Natural killer cell (primary cell): ENCODE data around the gene RNF39. TPM values are rescaled to one million over a fixed set of nuclear protein-coding genes. Genes with fewer than 3 reads are reported as not detected.
A peak's percentile ranks its signal among the peaks of the same experiment; 100 is the strongest.
"Not testable (repeated sequence)": the region's sequence is repeated elsewhere in the genome, so short reads cannot be mapped to it uniquely, and the experiment has no call there.

Experiments
- ATAC-seq, 3 donors: fragments of 150-1000 bp in 2 of 3; fragments of 200-7000 bp in 1 of 3; cut with Tn5 transposase; 1 replicate in 1 of 3; 2 replicates in 2 of 3; pipeline ENCODE4 v1.10.0; 2021; ENCODE audit warnings: mild to moderate bottlenecking in 2 of 3, moderate library complexity in 2 of 3
- DNase-seq, 2 donors: peaks; one replicate each; pipeline versions ENCODE4 v3.0.0 to v3.0.0-alpha.2; 2013 to 2021; ENCODE audit warnings: mixed read lengths in 1 of 2
- H3K27ac ChIP-seq: one replicate; pipeline ENCODE4 v1.5.1; 2013; ENCODE audit warnings: mild to moderate bottlenecking, low read length
- H3K27me3 ChIP-seq: one replicate; pipeline ENCODE4 v1.6.1; 2013; ENCODE audit warnings: low read length; ENCODE audit not compliant: control insufficient read depth, insufficient read depth
- H3K36me3 ChIP-seq: one replicate; pipeline ENCODE4 v1.6.1; 2013; ENCODE audit warnings: low read length; ENCODE audit not compliant: control insufficient read depth, insufficient read depth
- H3K4me1 ChIP-seq: one replicate; pipeline ENCODE4 v1.6.1; 2013; ENCODE audit warnings: low read length; ENCODE audit not compliant: control insufficient read depth, insufficient read depth
- H3K4me3 ChIP-seq: one replicate; pipeline ENCODE4 v1.5.1; 2013; ENCODE audit warnings: low read length
- H3K9me3 ChIP-seq: one replicate; pipeline ENCODE4 v1.6.1; 2013; ENCODE audit warnings: low read length; ENCODE audit not compliant: control insufficient read depth, insufficient read depth
- H3K27ac Mint-ChIP-seq, 2 donors: one replicate each; pipeline ENCODE4 v1.8.0; 2022; ENCODE audit warnings: mild to moderate bottlenecking in 2 of 2, mixed read lengths in 2 of 2, moderate library complexity in 1 of 2
- H3K27me3 Mint-ChIP-seq, 2 donors: one replicate each; pipeline ENCODE4 v1.8.0; 2022; ENCODE audit warnings: low read depth in 2 of 2, mixed read lengths in 2 of 2
- H3K36me3 Mint-ChIP-seq: one replicate; pipeline ENCODE4 v1.8.0; 2022; ENCODE audit warnings: mixed read lengths
- H3K4me1 Mint-ChIP-seq, 2 donors: one replicate each; pipeline ENCODE4 v1.8.0; 2022; ENCODE audit warnings: mixed read lengths in 2 of 2
- H3K4me3 Mint-ChIP-seq: one replicate; pipeline ENCODE4 v1.8.0; 2022; ENCODE audit warnings: mild to moderate bottlenecking, moderate library complexity, mixed read lengths
- H3K9me3 Mint-ChIP-seq, 2 donors: one replicate each; pipeline ENCODE4 v1.8.0; 2022; ENCODE audit warnings: mixed read lengths in 2 of 2
- CTCF ChIP-seq: fragments of 200-600 bp; IDR thresholded peaks from one replicate; pipeline ENCODE4 v1.8.0; 2022; ENCODE audit warnings: antibody characterized with exemption
- WGBS: methylation state at CpG from one replicate; pipeline ENCODE4 v1.1.7; 2013; ENCODE audit warnings: missing lambda C conversion rate; ENCODE audit not compliant: insufficient coverage; 5-methylcytosine and 5-hydroxymethylcytosine counted together
- intact Hi-C: fragments of 100-400 bp; cut with micrococcal nuclease; formaldehyde crosslinking; loops from one replicate; pipeline ENCODE4 v1.14.2; 2022
- total RNA-seq, 4 donors: library from RNA; stranded (reverse); fragments of 120-200 nt in 1 of 4; gene quantifications; one replicate each; pipeline versions ENCODE4 v1.2.3 to v1.2.4, GENCODE V29; 2013 to 2022

The RNF39 gene
- total RNA-seq = not detected
- not detected for total RNA-seq (2013)

GRCh38 chr6:30075094-30075789 lies at the start of gene RNF39:
TSS of gene RNF39 (minus strand) at chr6:30075769. CDS start at chr6:30075585, 184 bp downstream.
- Histone ChIP-seq H3K4me3 (no peak within 1 kb of the TSS), H3K9me3 (no peaks in the 10 kb centered on the region), H3K4me1 (peaks cover 24% of the 10 kb centered on the region), H3K36me3 (peaks cover 3% of the 10 kb centered on the region), H3K27me3 (peaks cover 37% of the 10 kb centered on the region), H3K27ac (no peak within 1 kb of the TSS)
- WGBS = 5% methylated on average over 63 of the region's 64 CpGs
- ATAC-seq = peak in 1 of 3 donors; percentile 34
- Mint-ChIP-seq H3K9me3 (no peaks in the 10 kb centered on the region), H3K27ac (no peak within 1 kb of the TSS), H3K27me3 (peaks cover 62 to 77% of the 10 kb centered on the region in 2 donors), H3K4me1 (peaks cover 24 to 50% of the 10 kb centered on the region in 2 donors), H3K4me3 (peak within 1 kb of the TSS; percentile 41), H3K36me3 (peaks cover 5% of the 10 kb centered on the region)
- intact Hi-C loops = no loop called here
- DNase-seq = peak in 1 of 2 donors; percentile 49
- TF ChIP-seq CTCF = no peak

GRCh38 chr6:30122515-30122914 lies 46.9 kb upstream of the RNF39 start:
- Histone ChIP-seq H3K4me3 (no peak overlapping the region), H3K9me3 (no peaks in the 10 kb centered on the region), H3K27me3 (peaks cover 2% of the 10 kb centered on the region), H3K27ac (no peak overlapping the region), H3K4me1 (peaks cover under 1% of the 10 kb centered on the region), H3K36me3 (no peaks in the 10 kb centered on the region)
- Mint-ChIP-seq H3K9me3 (no peaks in the 10 kb centered on the region), H3K36me3 (no peaks in the 10 kb centered on the region), H3K27me3 (peaks cover 38 to 61% of the 10 kb centered on the region in 2 donors), H3K4me1 (no peaks in the 10 kb centered on the region), H3K4me3 (no peak overlapping the region), H3K27ac (no peak overlapping the region)
- no peak for ATAC-seq
- intact Hi-C loops = no loop called here
- no peak for DNase-seq
- no peak for TF ChIP-seq CTCF
- 100% methylated on average over 2 of the region's 2 CpGs for WGBS

GRCh38 chr6:30121446-30122366 lies 46.1 kb upstream of the RNF39 start:
- no peak overlapping the region for H3K27ac Mint-ChIP-seq
- Histone ChIP-seq H3K36me3 (no peaks in the 10 kb centered on the region), H3K9me3 (no peaks in the 10 kb centered on the region), H3K4me1 (no peaks in the 10 kb centered on the region), H3K4me3 (no peak overlapping the region), H3K27me3 (no peaks in the 10 kb centered on the region), H3K27ac (no peak overlapping the region)
- no peaks in the 10 kb centered on the region for H3K9me3 Mint-ChIP-seq
- peaks cover 30 to 53% of the 10 kb centered on the region in 2 donors for H3K27me3 Mint-ChIP-seq
- intact Hi-C loops = no loop called here
- no peak overlapping the region for H3K4me3 Mint-ChIP-seq
- 84% methylated on average over 9 of the region's 10 CpGs for WGBS
- H3K36me3 Mint-ChIP-seq = no peaks in the 10 kb centered on the region
- DNase-seq (no peak), ATAC-seq (no peak)
- no peak for TF ChIP-seq CTCF
- H3K4me1 Mint-ChIP-seq = no peaks in the 10 kb centered on the region

GRCh38 chr6:30118691-30119090 lies 43.1 kb upstream of the RNF39 start:
- H3K27me3 ChIP-seq, H3K27ac Mint-ChIP-seq, H3K36me3 Mint-ChIP-seq, intact Hi-C loops, H3K27ac ChIP-seq, H3K4me1 ChIP-seq, H3K4me3 Mint-ChIP-seq, H3K4me1 Mint-ChIP-seq, H3K4me3 ChIP-seq, DNase-seq, H3K9me3 ChIP-seq, H3K9me3 Mint-ChIP-seq, ATAC-seq, H3K36me3 ChIP-seq: not testable (repeated sequence)
- H3K27me3 Mint-ChIP-seq = peaks cover 20 to 49% of the 10 kb centered on the region in 2 donors
- 86% methylated on average over 3 of the region's 5 CpGs for WGBS
